Activated CD4-positive, alpha-beta memory T cell treated with anti-CD3 and anti-CD28 coated beads for 36 hours (primary cell): ENCODE data around the gene MSRB2. TPM values are rescaled to one million over a fixed set of nuclear protein-coding genes. Genes with fewer than 3 reads are reported as not detected.

Experiments
- CTCF ChIA-PET: fragments of 350-600 bp; sonication (Branson Sonifier 250); formaldehyde crosslinking; loops from one replicate; lab custom pipeline; 2021; ENCODE audit warnings: antibody characterized with exemption, inconsistent platforms; lab: Charles Lee
- POLR2A ChIA-PET: fragments of 350-600 bp; sonication (Branson Sonifier 250); formaldehyde crosslinking; loops from one replicate; lab custom pipeline; 2021; ENCODE audit warnings: antibody characterized with exemption; lab: Charles Lee
- DNase-seq: peaks from one replicate; pipeline ENCODE4 v3.0.0-alpha.2; 2020
- H3K27ac Mint-ChIP-seq: one replicate; pipeline ENCODE4 v1.8.0; 2021; ENCODE audit warnings: mixed read lengths
- H3K27me3 Mint-ChIP-seq: one replicate; pipeline ENCODE4 v1.8.0; 2021; ENCODE audit warnings: mixed read lengths
- H3K36me3 Mint-ChIP-seq: one replicate; pipeline ENCODE4 v1.8.0; 2021; ENCODE audit warnings: mixed read lengths
- H3K4me1 Mint-ChIP-seq: one replicate; pipeline ENCODE4 v1.8.0; 2021; ENCODE audit warnings: low read depth, mixed read lengths
- H3K4me3 Mint-ChIP-seq: one replicate; pipeline ENCODE4 v1.8.0; 2021; ENCODE audit warnings: mild to moderate bottlenecking, mixed read lengths
- H3K9me3 Mint-ChIP-seq: one replicate; pipeline ENCODE4 v1.8.0; 2021; ENCODE audit warnings: mixed read lengths
- intact Hi-C: fragments of 100-400 bp; cut with micrococcal nuclease; formaldehyde crosslinking; loops from one replicate; pipeline ENCODE4 v1.15.1; 2023
- total RNA-seq, 2 experiments: library from RNA; stranded (reverse); gene quantifications; one replicate each; pipeline ENCODE4 v1.2.3, GENCODE V29; 2021

Gene MSRB2
- 10 to 100 TPM in 1 of 2 experiments, 1 to 10 TPM in 1; 9.4 to 11.1 TPM for total RNA-seq

GRCh38 chr10:23095404-23095965, at the start of gene MSRB2:
Gene MSRB2 (plus strand): TSS chr10:23095579. CDS start chr10:23095609, 30 bp downstream.
- Mint-ChIP-seq H3K4me3 (peak within 1 kb of the TSS; percentile 94), H3K36me3 (peaks cover 2% of the 10 kb centered on the region)
- intact Hi-C loops, result loop anchor here (5.0 to 10.0 kb wide), 4 partner anchors 352 to 1448 kb away; partner anchors contain the start of genes COMMD3 and DNAJC1

GRCh38 chr10:23046027-23046426, 49.4 kb upstream of the MSRB2 start:
- Mint-ChIP-seq H3K4me3 (no peak overlapping the region), H3K4me1 (no peaks in the 10 kb centered on the region), H3K36me3 (no peaks in the 10 kb centered on the region), H3K27me3 (peaks cover 6% of the 10 kb centered on the region), H3K9me3 (no peaks in the 10 kb centered on the region), H3K27ac (no peak overlapping the region)
- intact Hi-C loops, result no loop called here
- ChIA-PET POLR2A (no interaction called here), CTCF (interaction anchor here (1.3 kb wide), 1 partner anchor 10 kb away, joined by 4 read pairs; no protein-coding TSS in a partner anchor)
- no peak for DNase-seq

More at GRCh38 chr10:23095404-23095965, at the start of gene MSRB2:
- CTCF ChIA-PET, result no interaction called here
- Mint-ChIP-seq H3K27ac (peak within 1 kb of the TSS; percentile 88), H3K9me3 (peaks cover 5% of the 10 kb centered on the region), H3K27me3 (no peaks in the 10 kb centered on the region), H3K4me1 (peaks cover 38% of the 10 kb centered on the region)
- DNase-seq, result peak; percentile 87
- POLR2A ChIA-PET, result no interaction called here

GRCh38 chr10:23047201-23048050, 48.0 kb upstream of the MSRB2 start:
- Mint-ChIP-seq H3K9me3 (no peaks in the 10 kb centered on the region), H3K27me3 (peaks cover 8% of the 10 kb centered on the region), H3K27ac (no peak overlapping the region), H3K4me1 (no peaks in the 10 kb centered on the region), H3K36me3 (no peaks in the 10 kb centered on the region), H3K4me3 (no peak overlapping the region)
- intact Hi-C loops, result no loop called here
- ChIA-PET CTCF (interaction anchor here (1.3 kb wide), 1 partner anchor 12 kb away, joined by 4 read pairs; no protein-coding TSS in a partner anchor), POLR2A (no interaction called here)
- DNase-seq, result no peak

- H3K9me3 Mint-ChIP-seq, result no peaks in the 10 kb centered on the region
- ChIA-PET CTCF (no interaction called here), POLR2A (no interaction called here)
- no peak for DNase-seq
- no peak overlapping the region for H3K27ac Mint-ChIP-seq
- no peaks in the 10 kb centered on the region for H3K36me3 Mint-ChIP-seq
- intact Hi-C loops, result no loop called here
- H3K4me1 Mint-ChIP-seq, result no peaks in the 10 kb centered on the region
- no peak overlapping the region for H3K4me3 Mint-ChIP-seq
- peaks cover 8% of the 10 kb centered on the region for H3K27me3 Mint-ChIP-seq
These were observed 47.2 kb upstream of the MSRB2 start for GRCh38 chr10:23048191-23048590.

GRCh38 chr10:23051278-23051677, 44.1 kb upstream of the MSRB2 start:
- H3K27ac Mint-ChIP-seq, result no peak overlapping the region
- H3K36me3 Mint-ChIP-seq, result no peaks in the 10 kb centered on the region
- peaks cover 8% of the 10 kb centered on the region for H3K27me3 Mint-ChIP-seq
- intact Hi-C loops, result no loop called here
- ChIA-PET CTCF (no interaction called here), POLR2A (no interaction called here)
- H3K9me3 Mint-ChIP-seq, result no peaks in the 10 kb centered on the region
- DNase-seq, result no peak
- no peak overlapping the region for H3K4me3 Mint-ChIP-seq
- no peaks in the 10 kb centered on the region for H3K4me1 Mint-ChIP-seq

- H3K9me3 Mint-ChIP-seq, result no peaks in the 10 kb centered on the region
- ChIA-PET CTCF (no interaction called here), POLR2A (no interaction called here)
- no peak overlapping the region for H3K4me3 Mint-ChIP-seq
- H3K4me1 Mint-ChIP-seq, result no peaks in the 10 kb centered on the region
- DNase-seq, result no peak
- no peaks in the 10 kb centered on the region for H3K36me3 Mint-ChIP-seq
- intact Hi-C loops, result no loop called here
- peaks cover 8% of the 10 kb centered on the region for H3K27me3 Mint-ChIP-seq
- H3K27ac Mint-ChIP-seq, result no peak overlapping the region
These were observed 43.5 kb upstream of the MSRB2 start for GRCh38 chr10:23051855-23052331.

GRCh38 chr10:23053036-23053435, 42.3 kb upstream of the MSRB2 start:
- Mint-ChIP-seq H3K27me3 (peaks cover 10% of the 10 kb centered on the region), H3K9me3 (no peaks in the 10 kb centered on the region), H3K4me1 (no peaks in the 10 kb centered on the region), H3K4me3 (no peak overlapping the region), H3K36me3 (no peaks in the 10 kb centered on the region), H3K27ac (no peak overlapping the region)
- ChIA-PET CTCF (no interaction called here), POLR2A (no interaction called here)
- DNase-seq, result no peak
- intact Hi-C loops, result no loop called here

GRCh38 chr10:23055424-23056185, 39.8 kb upstream of the MSRB2 start:
- Mint-ChIP-seq H3K36me3 (no peaks in the 10 kb centered on the region), H3K4me3 (no peak overlapping the region), H3K9me3 (peaks cover 8% of the 10 kb centered on the region), H3K27me3 (peaks cover 14% of the 10 kb centered on the region), H3K4me1 (no peaks in the 10 kb centered on the region), H3K27ac (no peak overlapping the region)
- POLR2A ChIA-PET, result no interaction called here
- intact Hi-C loops, result no loop called here
- no peak for DNase-seq
- CTCF ChIA-PET, result no interaction called here

- no peaks in the 10 kb centered on the region for H3K36me3 Mint-ChIP-seq
- no peaks in the 10 kb centered on the region for H3K4me1 Mint-ChIP-seq
- no peak overlapping the region for H3K27ac Mint-ChIP-seq
- intact Hi-C loops, result no loop called here
- DNase-seq, result no peak
- H3K27me3 Mint-ChIP-seq, result peaks cover 14% of the 10 kb centered on the region
- H3K9me3 Mint-ChIP-seq, result peaks cover 8% of the 10 kb centered on the region
- ChIA-PET CTCF (no interaction called here), POLR2A (no interaction called here)
- H3K4me3 Mint-ChIP-seq, result no peak overlapping the region
These were observed 39.2 kb upstream of the MSRB2 start for GRCh38 chr10:23056186-23056579.

GRCh38 chr10:23058366-23058765, 37.0 kb upstream of the MSRB2 start:
- CTCF ChIA-PET, result interaction anchor here (1.0 kb wide), 1 partner anchor 55 kb away, joined by 3 read pairs; no protein-coding TSS in a partner anchor
- Mint-ChIP-seq H3K36me3 (no peaks in the 10 kb centered on the region), H3K4me3 (no peak overlapping the region), H3K27me3 (peaks cover 12% of the 10 kb centered on the region), H3K9me3 (peaks cover 8% of the 10 kb centered on the region), H3K27ac (no peak overlapping the region), H3K4me1 (no peaks in the 10 kb centered on the region)
- POLR2A ChIA-PET, result no interaction called here
- intact Hi-C loops, result no loop called here
- no peak for DNase-seq

- H3K4me1 Mint-ChIP-seq, result no peaks in the 10 kb centered on the region
- no peaks in the 10 kb centered on the region for H3K36me3 Mint-ChIP-seq
- intact Hi-C loops, result loop anchor here (10.0 kb wide), 2 partner anchors 506 to 1566 kb away; no protein-coding TSS in a partner anchor
- DNase-seq, result no peak
- no peak overlapping the region for H3K4me3 Mint-ChIP-seq
- ChIA-PET CTCF (no interaction called here), POLR2A (interaction anchor here (0.6 kb wide), 1 partner anchor 684 kb away, joined by 3 read pairs; no protein-coding TSS in a partner anchor)
- peaks cover 12% of the 10 kb centered on the region for H3K27me3 Mint-ChIP-seq
- H3K9me3 Mint-ChIP-seq, result peaks cover 8% of the 10 kb centered on the region
- H3K27ac Mint-ChIP-seq, result no peak overlapping the region
These were observed 34.5 kb upstream of the MSRB2 start for GRCh38 chr10:23060918-23061317.
